ENCODE results near the gene TFB2M.
"Not testable (repeated sequence)": the region's sequence is repeated elsewhere in the genome, so short reads cannot be mapped to it uniquely, and the experiment has no call there.

Gene TFB2M

DNA sequence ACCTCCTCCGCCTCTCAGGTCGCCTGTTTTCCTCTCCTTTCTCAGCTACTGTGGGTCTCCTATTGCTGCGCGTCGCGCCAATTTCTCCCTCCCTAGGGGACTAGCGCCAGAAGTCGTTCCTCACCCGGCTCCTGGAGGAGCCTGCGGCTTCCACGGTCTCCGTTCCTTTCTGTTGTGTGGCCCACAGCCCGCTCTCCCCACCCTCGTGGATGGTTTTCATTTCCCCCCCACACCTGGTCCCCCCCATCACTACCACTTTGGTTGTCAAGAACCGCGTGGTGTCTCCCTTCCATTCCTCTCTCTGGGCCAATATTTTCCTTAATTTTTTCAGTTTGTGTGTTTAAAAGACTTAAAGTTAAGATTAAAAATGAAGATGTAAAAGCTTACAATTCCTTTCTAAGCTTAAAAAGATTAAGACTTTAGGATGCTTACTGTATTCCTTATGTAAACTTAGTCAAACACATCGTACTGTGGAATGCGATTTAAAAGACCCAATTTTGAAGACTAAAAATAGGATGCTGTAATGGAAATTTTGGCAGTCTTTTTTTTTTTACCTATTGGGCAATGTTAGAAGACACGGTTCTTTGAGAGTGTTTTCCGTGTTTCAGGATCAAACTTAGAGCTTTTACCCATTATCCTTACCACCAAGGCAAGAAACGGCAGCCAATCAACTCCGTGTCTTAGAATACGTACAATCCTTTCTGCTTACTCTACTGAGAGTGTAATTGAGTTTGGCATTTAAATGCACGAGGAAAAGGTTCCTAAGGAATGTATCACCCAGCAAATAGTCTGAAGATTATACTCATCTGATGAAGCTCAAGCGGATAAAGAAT is 968 bp upstream of the TFB2M start:
- H3K27me3 ChIP-seq (replicated peaks; ENCODE audit: control insufficient read depth, insufficient read depth, low read length): no peaks in the 10 kb centered on the region
- no peak for DNase-seq (ENCODE audit: extremely low read depth, insufficient read length)
- H3K36me3 ChIP-seq (ENCODE audit: control insufficient read depth, insufficient read depth, low read length): no peaks in the 10 kb centered on the region; the same call in none of the 2 replicates
- H3K4me3 ChIP-seq (replicated peaks; ENCODE audit: low read depth, low read length): peak overlapping the region; percentile 96
- TF ChIP-seq, protein P1, sequence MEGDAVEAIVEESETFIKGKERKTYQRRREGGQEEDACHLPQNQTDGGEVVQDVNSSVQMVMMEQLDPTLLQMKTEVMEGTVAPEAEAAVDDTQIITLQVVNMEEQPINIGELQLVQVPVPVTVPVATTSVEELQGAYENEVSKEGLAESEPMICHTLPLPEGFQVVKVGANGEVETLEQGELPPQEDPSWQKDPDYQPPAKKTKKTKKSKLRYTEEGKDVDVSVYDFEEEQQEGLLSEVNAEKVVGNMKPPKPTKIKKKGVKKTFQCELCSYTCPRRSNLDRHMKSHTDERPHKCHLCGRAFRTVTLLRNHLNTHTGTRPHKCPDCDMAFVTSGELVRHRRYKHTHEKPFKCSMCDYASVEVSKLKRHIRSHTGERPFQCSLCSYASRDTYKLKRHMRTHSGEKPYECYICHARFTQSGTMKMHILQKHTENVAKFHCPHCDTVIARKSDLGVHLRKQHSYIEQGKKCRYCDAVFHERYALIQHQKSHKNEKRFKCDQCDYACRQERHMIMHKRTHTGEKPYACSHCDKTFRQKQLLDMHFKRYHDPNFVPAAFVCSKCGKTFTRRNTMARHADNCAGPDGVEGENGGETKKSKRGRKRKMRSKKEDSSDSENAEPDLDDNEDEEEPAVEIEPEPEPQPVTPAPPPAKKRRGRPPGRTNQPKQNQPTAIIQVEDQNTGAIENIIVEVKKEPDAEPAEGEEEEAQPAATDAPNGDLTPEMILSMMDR (IDR thresholded peaks at IDR 0.05; ENCODE audit: insufficient read depth, low read length, poor library complexity, severe bottlenecking): peak; percentile 15

DNA sequence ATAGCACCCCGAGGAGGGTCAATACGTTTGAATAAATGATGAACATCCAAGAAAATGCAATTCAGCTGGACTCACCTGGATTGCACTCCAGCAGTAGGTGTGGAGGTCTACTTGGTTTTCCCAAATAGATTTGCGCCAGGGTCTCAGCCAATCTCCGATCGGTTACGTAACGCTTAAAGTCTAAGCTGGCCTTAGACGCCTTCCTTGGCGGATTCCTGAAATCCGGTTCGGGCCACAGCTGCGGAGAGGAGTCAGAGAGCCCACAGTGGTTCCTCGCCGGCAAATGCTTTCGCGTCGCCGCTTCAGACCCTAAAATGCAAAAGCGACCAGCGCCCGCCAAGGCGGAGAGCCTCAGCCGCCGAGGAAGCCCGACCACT is 322 bp downstream of the TFB2M start:
- no peaks in the 10 kb centered on the region; the same call in none of the 2 replicates for H3K36me3 ChIP-seq (ENCODE audit: control insufficient read depth, insufficient read depth, low read length)
- H3K27me3 ChIP-seq (replicated peaks; ENCODE audit: control insufficient read depth, insufficient read depth, low read length): no peaks in the 10 kb centered on the region
- TF ChIP-seq, protein P1 (IDR thresholded peaks at IDR 0.05; ENCODE audit: insufficient read depth, low read length, poor library complexity, severe bottlenecking): no peak
- H3K4me3 ChIP-seq (replicated peaks; ENCODE audit: low read depth, low read length): peak overlapping the region; percentile 96
- no peak for DNase-seq (ENCODE audit: extremely low read depth, insufficient read length)

DNA sequence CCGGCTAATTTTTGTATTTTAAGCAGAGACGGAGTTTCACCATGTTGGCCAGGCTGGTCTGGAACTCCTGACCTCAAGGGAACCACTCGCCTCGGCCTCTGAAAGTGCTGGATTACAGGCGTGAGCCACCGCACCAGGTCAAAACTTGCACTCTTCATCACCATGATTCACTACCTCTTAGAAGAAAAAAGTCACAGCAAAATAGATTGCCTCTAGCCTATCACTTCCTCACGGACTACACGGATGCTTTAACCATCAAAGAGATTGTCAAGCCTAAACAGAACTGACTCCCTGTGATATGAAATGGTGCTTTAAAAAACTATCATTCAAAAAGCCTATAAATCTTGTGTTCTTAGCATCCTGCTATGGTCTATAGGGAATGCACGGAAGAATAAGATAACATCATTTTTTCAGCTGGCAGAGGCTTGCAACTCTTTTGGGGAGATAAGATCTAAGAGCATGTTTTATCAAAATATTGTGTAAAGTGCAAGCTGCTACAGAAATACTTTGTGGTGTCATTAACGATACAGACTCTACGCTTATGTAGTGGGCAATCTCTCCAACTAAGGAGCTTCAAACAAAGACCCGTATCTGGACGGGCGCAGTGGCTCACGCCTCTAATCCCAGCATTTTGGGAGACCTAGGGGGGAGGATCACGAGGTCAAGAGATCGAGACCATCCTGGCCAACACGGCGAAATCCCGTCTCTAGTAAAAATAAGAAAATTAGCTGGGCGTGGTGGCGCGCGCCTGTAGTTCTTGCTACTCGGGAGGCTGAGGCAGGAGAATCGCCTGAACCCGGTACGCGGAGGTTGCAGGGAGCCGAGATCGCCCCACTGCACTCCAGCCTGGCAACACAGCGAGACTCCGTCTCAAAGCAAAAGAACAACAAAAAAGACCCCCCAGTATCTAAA is 966 bp downstream of the TFB2M start:
- TF ChIP-seq, protein P1 (IDR thresholded peaks at IDR 0.05; ENCODE audit: insufficient read depth, low read length, poor library complexity, severe bottlenecking): no peak
- no peak for DNase-seq (ENCODE audit: extremely low read depth, insufficient read length)
- Histone ChIP-seq H3K27me3 (replicated peaks; ENCODE audit: control insufficient read depth, insufficient read depth, low read length) (no peaks in the 10 kb centered on the region), H3K36me3 (ENCODE audit: control insufficient read depth, insufficient read depth, low read length) (no peaks in the 10 kb centered on the region; the same call in none of the 2 replicates), H3K4me3 (replicated peaks; ENCODE audit: low read depth, low read length) (peak overlapping the region; percentile 96)

DNA sequence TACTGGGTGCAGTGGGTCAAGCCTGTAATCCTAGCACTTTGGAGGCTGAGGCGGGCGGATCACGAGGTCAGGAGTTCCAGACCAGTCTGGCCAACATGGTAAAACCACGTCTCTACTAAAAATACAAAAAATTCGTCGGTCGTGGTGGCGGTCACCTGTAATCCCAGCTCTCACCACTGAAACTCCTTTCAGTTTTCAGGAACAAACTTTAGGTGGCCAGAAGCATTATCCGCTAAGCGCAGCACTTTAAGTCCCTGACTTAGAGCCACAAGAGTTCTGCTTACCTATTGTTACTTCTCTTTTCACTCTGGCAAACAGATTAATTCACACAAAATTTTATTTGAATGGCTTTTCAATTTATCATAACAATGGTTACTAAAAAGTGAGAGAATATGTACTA is 5.2 kb downstream of the TFB2M start:
- not testable (repeated sequence) for H3K4me3 ChIP-seq (replicated peaks; ENCODE audit: low read depth, low read length); H3K27me3 ChIP-seq (replicated peaks; ENCODE audit: control insufficient read depth, insufficient read depth, low read length); H3K36me3 ChIP-seq (ENCODE audit: control insufficient read depth, insufficient read depth, low read length); DNase-seq (ENCODE audit: extremely low read depth, insufficient read length)

DNA sequence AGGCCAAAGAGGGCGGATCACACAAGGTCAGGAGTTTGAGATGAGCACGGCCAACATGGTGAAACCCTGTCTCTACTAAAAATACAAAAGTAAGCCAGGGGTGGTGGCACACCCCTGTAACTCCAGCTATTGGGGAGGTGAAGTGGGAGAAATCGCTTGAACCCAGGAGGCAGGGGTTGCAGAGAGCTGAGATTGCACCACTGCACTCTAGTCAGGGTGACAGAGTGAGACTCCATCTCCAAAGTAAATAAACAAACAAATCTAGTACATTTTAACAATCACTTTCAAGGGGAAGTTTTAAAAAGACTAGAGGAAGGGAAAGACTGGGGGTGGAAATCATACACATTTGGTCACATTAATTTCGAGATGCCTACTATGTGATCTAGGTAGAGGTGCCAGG is 6.8 kb downstream of the TFB2M start:
- H3K27me3 ChIP-seq (replicated peaks; ENCODE audit: control insufficient read depth, insufficient read depth, low read length): no peaks in the 10 kb centered on the region
- peaks cover 2% of the 10 kb centered on the region for H3K36me3 ChIP-seq (ENCODE audit: control insufficient read depth, insufficient read depth, low read length)
- no peak overlapping the region for H3K4me3 ChIP-seq (replicated peaks; ENCODE audit: low read depth, low read length)
- no peak for DNase-seq (ENCODE audit: extremely low read depth, insufficient read length)
- TF ChIP-seq, protein P1 (IDR thresholded peaks at IDR 0.05; ENCODE audit: insufficient read depth, low read length, poor library complexity, severe bottlenecking): no peak

DNA sequence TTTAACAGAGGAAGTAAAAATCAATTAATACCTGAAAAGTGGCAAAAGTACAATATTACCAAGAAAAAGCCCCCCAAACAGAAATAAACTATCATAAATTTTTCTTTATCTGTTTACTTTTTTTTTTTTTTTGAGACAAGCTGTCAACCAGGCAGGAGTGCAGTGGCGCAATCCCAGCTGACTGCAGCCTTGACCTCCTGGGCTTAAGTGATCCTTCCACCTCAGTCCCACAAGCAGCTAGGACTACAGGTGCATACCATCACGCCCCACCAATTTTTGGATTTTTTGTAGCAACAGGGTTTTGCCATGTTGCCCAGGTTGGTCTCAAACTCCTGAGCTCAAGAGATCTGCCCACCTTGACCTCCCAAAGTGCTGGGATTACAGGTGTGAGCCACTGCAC is 8.0 kb downstream of the TFB2M start:
- no peaks in the 10 kb centered on the region for H3K27me3 ChIP-seq (replicated peaks; ENCODE audit: control insufficient read depth, insufficient read depth, low read length)
- TF ChIP-seq, protein P1 (IDR thresholded peaks at IDR 0.05; ENCODE audit: insufficient read depth, low read length, poor library complexity, severe bottlenecking): no peak
- no peak for DNase-seq (ENCODE audit: extremely low read depth, insufficient read length)
- peaks cover 5% of the 10 kb centered on the region for H3K36me3 ChIP-seq (ENCODE audit: control insufficient read depth, insufficient read depth, low read length)
- H3K4me3 ChIP-seq (replicated peaks; ENCODE audit: low read depth, low read length): no peak overlapping the region
